Right lobe of liver (tissue), 4 donors: ENCODE data around the gene CWC27.

ENCODE experiments used
- POLR2A ChIP-seq: fragments of 450-650 bp; IDR thresholded peaks from one replicate; pipeline ENCODE4 v1.6.1; 2017; ENCODE audit warnings: antibody characterized with exemption, mild to moderate bottlenecking
- TF ChIP-seq, protein P1 (sequence below), 4 donors: fragments of 200-600 bp in 3 of 4; fragments of 450-650 bp in 1 of 4; IDR thresholded peaks; one replicate each; pipeline versions ENCODE4 v1.5.1 to v1.8.0; 2016 to 2022; ENCODE audit warnings: antibody characterized with exemption in 4 of 4, mild to moderate bottlenecking in 2 of 4
- donor health status: DM: no; HTN: no; CAD: no.
- donor health status: DM: no; HTN: no; CAD: no.
- donor health status: DM: no; HTN: yes; CAD: no.

DNA sequence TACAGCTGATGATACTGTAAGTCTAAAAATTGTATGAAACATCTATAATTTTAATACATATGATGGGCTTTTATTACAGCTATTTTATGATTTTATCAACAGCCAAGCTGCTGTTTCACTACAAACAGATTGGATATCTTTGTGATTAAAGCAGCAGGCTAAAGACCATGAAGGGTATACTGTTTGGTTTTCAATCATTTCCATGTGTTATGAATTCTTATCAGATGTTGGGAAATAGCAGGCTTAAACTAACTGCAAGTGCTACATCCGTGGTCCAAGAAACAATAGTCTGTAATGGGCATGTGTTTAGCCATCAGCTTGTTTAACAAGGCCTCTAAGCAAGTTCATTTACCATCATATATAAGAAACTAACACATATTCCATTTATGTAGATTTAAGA is 107.5 kb downstream of the CWC27 start:
- TF ChIP-seq, protein P1, sequence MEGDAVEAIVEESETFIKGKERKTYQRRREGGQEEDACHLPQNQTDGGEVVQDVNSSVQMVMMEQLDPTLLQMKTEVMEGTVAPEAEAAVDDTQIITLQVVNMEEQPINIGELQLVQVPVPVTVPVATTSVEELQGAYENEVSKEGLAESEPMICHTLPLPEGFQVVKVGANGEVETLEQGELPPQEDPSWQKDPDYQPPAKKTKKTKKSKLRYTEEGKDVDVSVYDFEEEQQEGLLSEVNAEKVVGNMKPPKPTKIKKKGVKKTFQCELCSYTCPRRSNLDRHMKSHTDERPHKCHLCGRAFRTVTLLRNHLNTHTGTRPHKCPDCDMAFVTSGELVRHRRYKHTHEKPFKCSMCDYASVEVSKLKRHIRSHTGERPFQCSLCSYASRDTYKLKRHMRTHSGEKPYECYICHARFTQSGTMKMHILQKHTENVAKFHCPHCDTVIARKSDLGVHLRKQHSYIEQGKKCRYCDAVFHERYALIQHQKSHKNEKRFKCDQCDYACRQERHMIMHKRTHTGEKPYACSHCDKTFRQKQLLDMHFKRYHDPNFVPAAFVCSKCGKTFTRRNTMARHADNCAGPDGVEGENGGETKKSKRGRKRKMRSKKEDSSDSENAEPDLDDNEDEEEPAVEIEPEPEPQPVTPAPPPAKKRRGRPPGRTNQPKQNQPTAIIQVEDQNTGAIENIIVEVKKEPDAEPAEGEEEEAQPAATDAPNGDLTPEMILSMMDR (IDR thresholded peaks at IDR 0.05) = no peak
- TF ChIP-seq POLR2A = no peak
